Measurements from ENCODE around the gene LSR.

The LSR gene

GRCh38 chr19:35266520-35267352 is 17.9 kb downstream of the LSR start (continued):
- TF ChIP-seq ZNF148 (tag by site-specific recombination; IDR thresholded peaks at IDR 0.05; ENCODE audit: borderline replicate concordance): no peak; the same call in 1 of the 2 replicates
- TF ChIP-seq ZNF114 (tag by site-specific recombination; IDR thresholded peaks at IDR 0.05): no peak
- TF ChIP-seq ZNF677 (tag by site-specific recombination; IDR thresholded peaks at IDR 0.05): no peak
- no peak for TF ChIP-seq AEBP2 (tag by site-specific recombination; IDR thresholded peaks at IDR 0.05; ENCODE audit: borderline replicate concordance)
- TF ChIP-seq ZBTB20 (tag by site-specific recombination; IDR thresholded peaks at IDR 0.05): peak; percentile 99
- no peak for TF ChIP-seq ZNF202 (tag by site-specific recombination; IDR thresholded peaks at IDR 0.05; ENCODE audit: borderline replicate concordance)
- no peak for TF ChIP-seq ZNF140 (tag by site-specific recombination; IDR thresholded peaks at IDR 0.05)
- TF ChIP-seq ZNF184 (tag by site-specific recombination; IDR thresholded peaks at IDR 0.05): no peak
- no peak for TF ChIP-seq KLF10 (tag by site-specific recombination; IDR thresholded peaks at IDR 0.05)
- TF ChIP-seq ZNF558 (tag by site-specific recombination; IDR thresholded peaks at IDR 0.05): no peak
- no peak for TF ChIP-seq KLF7 (tag by site-specific recombination; IDR thresholded peaks at IDR 0.05; ENCODE audit: borderline replicate concordance)
- peak; percentile 38; the same call in 1 of the 2 replicates for TF ChIP-seq KLF9 (tag by site-specific recombination; IDR thresholded peaks at IDR 0.05; ENCODE audit: low read depth)
- TF ChIP-seq ZNF560 (tag by site-specific recombination; IDR thresholded peaks at IDR 0.05; ENCODE audit: borderline replicate concordance): no peak
- TF ChIP-seq HIC1 (tag by site-specific recombination; IDR thresholded peaks at IDR 0.05): no peak
- no peak for TF ChIP-seq BCL11A (tag by site-specific recombination; IDR thresholded peaks at IDR 0.05; ENCODE audit: low read depth)
- TF ChIP-seq TSHZ1 (tag by site-specific recombination; IDR thresholded peaks at IDR 0.05; ENCODE audit: borderline replicate concordance): no peak
- no peak for TF ChIP-seq BCL11B (tag by site-specific recombination; IDR thresholded peaks at IDR 0.05; ENCODE audit: low read depth)
- no peak for TF ChIP-seq SCRT1 (tag by site-specific recombination; IDR thresholded peaks at IDR 0.05; ENCODE audit: borderline replicate concordance)
- no peak for TF ChIP-seq ZSCAN5A (tag by site-specific recombination; IDR thresholded peaks at IDR 0.05)
- TF ChIP-seq ZBTB21 (tag by site-specific recombination; IDR thresholded peaks at IDR 0.05): no peak; the same call in 1 of the 2 replicates
- no peak for TF ChIP-seq ZNF473 (tag by site-specific recombination; IDR thresholded peaks at IDR 0.05)
- no peak for TF ChIP-seq ZNF211 (tag by site-specific recombination; IDR thresholded peaks at IDR 0.05; ENCODE audit: low read depth)
- TF ChIP-seq ZNF311 (tag by site-specific recombination; IDR thresholded peaks at IDR 0.05; ENCODE audit: borderline replicate concordance): no peak
- no peak for TF ChIP-seq PRDM1 (tag by site-specific recombination; IDR thresholded peaks at IDR 0.05)
- no peak for TF ChIP-seq ZNF121 (tag by site-specific recombination; IDR thresholded peaks at IDR 0.05)
- TF ChIP-seq ZNF501 (tag by site-specific recombination; IDR thresholded peaks at IDR 0.05): no peak; the same call in 1 of the 2 replicates
- no peak for TF ChIP-seq ZNF791 (tag by site-specific recombination; IDR thresholded peaks at IDR 0.05)
- no peak for TF ChIP-seq ZBTB1 (tag by site-specific recombination; IDR thresholded peaks at IDR 0.05)
- TF ChIP-seq ZNF585B (tag by site-specific recombination; IDR thresholded peaks at IDR 0.05): no peak
